Keratinocyte (primary cell): ENCODE measurements around the gene PECR.

Source experiments
- EZH2 ChIP-seq: IDR thresholded peaks from one replicate; pipeline ENCODE4 v1.6.1; 2012; ENCODE audit warnings: inconsistent platforms, mild to moderate bottlenecking, low read length, moderate library complexity
- TF ChIP-seq, protein P1 (sequence below), 3 experiments: IDR thresholded peaks in 1 of 3; conservative IDR thresholded peaks in 1 of 3; optimal IDR thresholded peaks in 1 of 3; 2 replicates in 2 of 3; 3 replicates in 1 of 3; pipeline versions ENCODE3 to v1.5.1; 2011; ENCODE audit warnings: low read length in 3 of 3, mild to moderate bottlenecking in 3 of 3, moderate library complexity in 2 of 3, control low read depth in 1 of 3, inconsistent platforms in 1 of 3; ENCODE audit not compliant: insufficient read depth in 2 of 3; ENCODE audit errors: extremely low read depth in 1 of 3

- TF ChIP-seq, protein P1, sequence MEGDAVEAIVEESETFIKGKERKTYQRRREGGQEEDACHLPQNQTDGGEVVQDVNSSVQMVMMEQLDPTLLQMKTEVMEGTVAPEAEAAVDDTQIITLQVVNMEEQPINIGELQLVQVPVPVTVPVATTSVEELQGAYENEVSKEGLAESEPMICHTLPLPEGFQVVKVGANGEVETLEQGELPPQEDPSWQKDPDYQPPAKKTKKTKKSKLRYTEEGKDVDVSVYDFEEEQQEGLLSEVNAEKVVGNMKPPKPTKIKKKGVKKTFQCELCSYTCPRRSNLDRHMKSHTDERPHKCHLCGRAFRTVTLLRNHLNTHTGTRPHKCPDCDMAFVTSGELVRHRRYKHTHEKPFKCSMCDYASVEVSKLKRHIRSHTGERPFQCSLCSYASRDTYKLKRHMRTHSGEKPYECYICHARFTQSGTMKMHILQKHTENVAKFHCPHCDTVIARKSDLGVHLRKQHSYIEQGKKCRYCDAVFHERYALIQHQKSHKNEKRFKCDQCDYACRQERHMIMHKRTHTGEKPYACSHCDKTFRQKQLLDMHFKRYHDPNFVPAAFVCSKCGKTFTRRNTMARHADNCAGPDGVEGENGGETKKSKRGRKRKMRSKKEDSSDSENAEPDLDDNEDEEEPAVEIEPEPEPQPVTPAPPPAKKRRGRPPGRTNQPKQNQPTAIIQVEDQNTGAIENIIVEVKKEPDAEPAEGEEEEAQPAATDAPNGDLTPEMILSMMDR (optimal IDR thresholded peaks at IDR 0.05 in 1 of 3, IDR thresholded peaks at IDR 0.05 in 1 of 3, conservative IDR thresholded peaks at IDR 0.05 in 1 of 3; ENCODE audit: extremely low read depth in 1 of 3, insufficient read depth in 2 of 3, low read length in 3 of 3): no peak
- no peak for TF ChIP-seq EZH2
These were observed 29.5 kb upstream of the PECR start for GRCh38 chr2:216111122-216111521.
